GM12872 (cell line): Measurements from ENCODE around the gene MED17.

Experiments
- TF ChIP-seq, protein P1 (sequence below): IDR thresholded peaks from 3 replicates; pipeline ENCODE4 v1.5.1; 2011; ENCODE audit warnings: low read depth, mild to moderate bottlenecking, low read length, moderate library complexity; ENCODE audit not compliant: insufficient read depth

Gene MED17

DNA sequence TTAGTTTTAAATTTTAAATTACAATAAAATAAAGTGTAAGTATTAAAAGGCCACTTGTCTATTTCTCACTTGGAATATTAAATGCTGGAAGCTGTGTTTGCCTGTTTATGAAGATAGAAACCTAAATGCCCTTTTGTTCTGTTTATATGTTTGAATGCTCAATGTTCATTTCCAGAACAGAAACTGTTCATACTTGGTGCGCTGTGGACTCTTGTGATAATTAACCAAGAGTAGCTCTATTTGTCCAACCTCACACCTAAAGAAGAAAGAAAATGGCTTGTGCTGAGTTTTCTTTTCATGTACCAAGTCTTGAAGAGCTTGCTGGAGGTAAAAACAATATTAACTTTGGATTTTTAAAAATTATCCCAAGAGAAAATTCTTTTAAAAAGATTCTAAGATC, 37.0 kb upstream of the MED17 start:
- TF ChIP-seq, protein P1, sequence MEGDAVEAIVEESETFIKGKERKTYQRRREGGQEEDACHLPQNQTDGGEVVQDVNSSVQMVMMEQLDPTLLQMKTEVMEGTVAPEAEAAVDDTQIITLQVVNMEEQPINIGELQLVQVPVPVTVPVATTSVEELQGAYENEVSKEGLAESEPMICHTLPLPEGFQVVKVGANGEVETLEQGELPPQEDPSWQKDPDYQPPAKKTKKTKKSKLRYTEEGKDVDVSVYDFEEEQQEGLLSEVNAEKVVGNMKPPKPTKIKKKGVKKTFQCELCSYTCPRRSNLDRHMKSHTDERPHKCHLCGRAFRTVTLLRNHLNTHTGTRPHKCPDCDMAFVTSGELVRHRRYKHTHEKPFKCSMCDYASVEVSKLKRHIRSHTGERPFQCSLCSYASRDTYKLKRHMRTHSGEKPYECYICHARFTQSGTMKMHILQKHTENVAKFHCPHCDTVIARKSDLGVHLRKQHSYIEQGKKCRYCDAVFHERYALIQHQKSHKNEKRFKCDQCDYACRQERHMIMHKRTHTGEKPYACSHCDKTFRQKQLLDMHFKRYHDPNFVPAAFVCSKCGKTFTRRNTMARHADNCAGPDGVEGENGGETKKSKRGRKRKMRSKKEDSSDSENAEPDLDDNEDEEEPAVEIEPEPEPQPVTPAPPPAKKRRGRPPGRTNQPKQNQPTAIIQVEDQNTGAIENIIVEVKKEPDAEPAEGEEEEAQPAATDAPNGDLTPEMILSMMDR = no peak

DNA sequence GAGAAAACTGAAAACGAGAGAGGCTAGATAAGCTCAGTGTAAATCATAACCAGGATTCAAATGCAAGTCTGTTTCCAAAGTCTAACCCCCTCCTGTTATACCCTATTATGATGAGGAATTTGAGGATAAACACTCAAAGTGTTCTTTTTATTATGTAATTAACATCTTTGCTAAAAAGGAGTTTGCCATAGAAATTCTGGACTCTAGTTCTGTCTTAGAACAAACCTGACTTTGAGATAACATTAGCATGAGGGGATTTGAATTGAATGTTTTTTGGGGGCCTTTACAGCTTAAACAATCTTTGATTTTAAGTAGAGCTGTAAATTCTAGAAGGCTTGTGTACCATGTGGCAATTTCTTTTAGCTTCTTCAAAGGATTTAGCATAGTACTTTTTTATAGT, 33.1 kb upstream of the MED17 start:
- TF ChIP-seq, protein P1 = no peak

DNA sequence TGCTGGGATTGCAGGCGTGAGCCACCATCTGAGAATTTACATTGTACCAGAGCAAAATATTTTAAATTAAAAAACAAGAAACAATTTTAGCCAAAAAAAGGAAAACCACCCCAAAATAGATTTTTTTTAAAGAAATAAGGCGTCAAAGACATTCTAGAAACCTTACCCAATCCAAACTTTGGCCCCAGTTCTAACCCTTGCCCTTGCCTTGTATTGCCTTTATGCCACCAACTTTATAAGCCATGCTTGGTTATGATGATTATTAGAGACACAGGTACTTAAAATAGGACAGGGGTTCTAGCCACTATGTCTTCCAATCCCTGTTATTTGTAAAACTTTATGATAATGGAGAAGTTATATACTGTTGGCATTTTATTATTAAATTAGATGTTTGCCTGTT, 30.8 kb upstream of the MED17 start:
- TF ChIP-seq, protein P1 = no peak

DNA sequence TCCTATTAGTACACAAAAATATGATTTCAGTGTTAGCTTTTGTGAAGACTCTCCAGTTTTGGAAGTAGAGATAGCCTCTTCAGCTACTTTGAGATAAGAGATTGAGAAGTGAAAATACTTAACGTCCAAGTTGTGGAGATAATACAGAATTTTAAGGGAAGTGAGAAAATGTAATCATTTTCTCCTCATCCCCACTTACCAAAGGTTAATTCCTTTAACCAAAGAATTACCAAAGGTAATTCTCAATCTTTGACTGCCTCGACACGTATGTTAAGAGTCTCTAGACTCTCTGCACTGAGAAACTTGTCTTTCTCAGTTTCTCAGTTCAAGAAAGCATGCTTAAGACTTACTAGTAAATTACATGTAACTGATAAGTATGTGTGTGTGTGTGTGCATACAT, 27.3 kb upstream of the MED17 start:
- TF ChIP-seq, protein P1 = no peak

DNA sequence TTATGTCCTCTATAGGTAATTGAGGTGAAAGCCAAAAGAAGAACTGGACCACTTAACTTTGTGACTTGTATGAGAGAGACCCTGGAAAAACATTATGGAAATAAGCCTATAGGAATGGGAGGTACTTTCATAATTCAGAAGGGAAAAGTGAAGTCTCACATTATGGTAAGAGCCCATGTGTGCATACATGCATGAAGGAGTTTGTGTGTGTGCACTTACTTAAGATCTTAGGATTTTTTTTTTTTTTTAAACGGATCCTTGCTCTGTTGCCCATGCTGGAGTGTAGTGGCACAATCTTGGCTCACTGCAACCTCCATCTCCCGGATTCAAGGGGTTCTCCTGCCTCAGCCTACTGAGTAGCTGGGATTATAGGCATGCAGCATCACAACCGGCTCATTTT, 26.8 kb upstream of the MED17 start:
- TF ChIP-seq, protein P1 = no peak

DNA sequence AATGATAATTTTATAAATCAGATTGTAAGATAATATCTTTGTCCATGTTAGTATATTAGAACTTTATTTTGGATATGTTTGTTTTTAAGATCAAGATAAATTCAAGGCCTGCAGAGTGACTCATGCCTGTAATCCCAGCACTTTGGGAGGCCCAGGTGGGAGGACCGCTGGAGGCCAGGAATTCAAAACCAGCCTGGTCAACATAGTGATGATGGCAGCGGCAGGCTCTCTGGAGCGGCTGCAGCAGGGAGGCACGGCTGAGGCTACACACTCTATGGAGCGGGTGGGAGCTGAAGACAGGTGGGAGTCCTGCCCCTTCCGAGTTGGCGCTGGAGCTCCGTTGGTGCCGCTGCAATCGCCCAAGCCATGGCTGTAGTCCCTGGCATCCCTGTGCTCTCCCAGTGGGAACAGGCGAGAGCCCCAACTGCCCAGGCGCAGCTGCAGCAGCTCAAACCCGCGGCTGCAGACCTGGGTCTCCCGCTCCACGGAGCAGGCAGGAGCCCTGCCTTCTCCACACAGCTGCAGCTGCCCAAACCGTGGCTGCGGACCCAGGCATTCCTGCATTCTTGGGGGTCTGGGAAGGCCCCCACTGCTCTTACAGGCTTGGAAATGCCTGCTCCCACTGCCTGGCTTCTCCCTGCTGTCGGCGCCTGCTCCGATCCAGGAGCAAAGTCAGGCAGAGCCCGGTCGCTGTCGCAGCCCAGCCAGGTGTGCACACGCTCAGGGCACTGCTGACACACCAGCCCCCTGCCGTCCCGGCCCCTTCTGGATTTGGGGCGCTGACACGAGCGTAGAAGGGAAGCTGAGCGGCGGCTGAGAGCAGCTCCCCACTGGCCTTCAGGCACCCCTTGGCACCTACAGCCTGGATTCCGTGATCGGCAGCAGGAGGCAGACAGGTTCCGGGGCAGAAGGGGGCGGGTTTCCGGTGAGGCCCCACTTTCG, 25.9 kb upstream of the MED17 start:
- TF ChIP-seq, protein P1 = no peak

DNA sequence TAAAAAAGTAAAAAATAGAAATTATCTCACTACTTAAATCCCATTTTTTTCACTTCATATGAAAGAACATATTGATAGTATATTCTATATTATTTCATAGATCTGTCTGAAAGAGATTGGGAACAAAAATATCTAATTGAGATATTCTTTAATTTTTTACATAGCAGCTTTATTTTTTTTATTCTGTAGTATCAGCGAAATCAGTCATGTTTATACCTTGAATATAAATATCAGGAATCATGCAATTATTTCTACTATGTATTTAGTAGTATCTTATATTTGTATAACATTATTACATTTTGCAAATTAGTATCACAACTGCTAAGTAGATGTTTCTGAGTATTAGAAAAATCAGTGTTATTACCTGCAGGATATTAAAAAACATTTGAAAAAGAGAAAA, 22.2 kb upstream of the MED17 start:
- TF ChIP-seq, protein P1 = no peak
